Activated CD4-positive, alpha-beta T cell treated with anti-CD3 and anti-CD28 coated beads, Interleukin-2, amount 10 ng/mL, durations not matched to agents 24 days and 14 days (primary cell): ENCODE measurements around the gene KIAA0232. TPM values are rescaled to one million over a fixed set of nuclear protein-coding genes. Genes with fewer than 3 reads are reported as not detected.
A peak's percentile ranks its signal among the peaks of the same experiment; 100 is the strongest.

Experiments used
- DNase-seq: peaks from one replicate; pipeline ENCODE4 v3.0.0; 2022
- H3K27ac Mint-ChIP-seq: one replicate; pipeline ENCODE4 v1.8.0; 2022; ENCODE audit warnings: mild to moderate bottlenecking, mixed read lengths
- H3K27me3 Mint-ChIP-seq: one replicate; pipeline ENCODE4 v1.8.0; 2022; ENCODE audit warnings: mixed read lengths
- H3K36me3 Mint-ChIP-seq: one replicate; pipeline ENCODE4 v1.8.0; 2022; ENCODE audit warnings: low read depth, mild to moderate bottlenecking, mixed read lengths
- H3K4me1 Mint-ChIP-seq: one replicate; pipeline ENCODE4 v1.8.0; 2021; ENCODE audit warnings: mixed read lengths
- H3K4me3 Mint-ChIP-seq: one replicate; pipeline ENCODE4 v1.8.0; 2022; ENCODE audit warnings: mild to moderate bottlenecking, moderate library complexity, mixed read lengths
- H3K9me3 Mint-ChIP-seq: one replicate; pipeline ENCODE4 v1.8.0; 2021; ENCODE audit warnings: mixed read lengths
- intact Hi-C: fragments of 100-400 bp; cut with micrococcal nuclease; formaldehyde crosslinking; loops from one replicate; pipeline ENCODE4 v1.15.1; 2023
- total RNA-seq: library from RNA; stranded (reverse); gene quantifications from 2 replicates; pipeline ENCODE4 v1.2.3, GENCODE V29; 2022

The KIAA0232 gene
- total RNA-seq, 1 donor from 2014 or later = 16.7 TPM

DNA sequence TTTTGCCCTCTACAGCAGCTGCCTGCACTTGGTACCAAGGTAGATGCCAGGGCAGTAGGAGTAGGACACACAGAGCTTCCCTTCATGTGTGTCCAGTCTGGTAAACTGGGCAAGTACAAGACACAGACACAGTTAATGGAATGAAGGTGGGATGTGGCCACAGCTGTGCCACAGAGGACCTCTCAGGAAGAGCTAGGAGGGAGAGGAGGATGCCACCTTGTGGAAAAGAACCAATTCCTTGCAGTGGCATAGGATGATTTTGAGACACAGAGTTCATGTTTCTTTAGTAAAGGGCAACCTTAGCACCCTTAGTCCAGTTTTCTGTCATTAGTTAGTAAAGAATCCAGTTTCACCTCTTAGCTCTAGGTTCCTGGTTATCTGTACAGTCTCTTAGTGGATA lies 90.8 kb downstream of the KIAA0232 start:
- peaks cover 3% of the 10 kb centered on the region for H3K4me1 Mint-ChIP-seq
- H3K27ac Mint-ChIP-seq = no peak overlapping the region
- H3K36me3 Mint-ChIP-seq = peaks cover 27% of the 10 kb centered on the region
- H3K4me3 Mint-ChIP-seq = no peak overlapping the region
- intact Hi-C loops = loop anchor here (5.0 kb wide), 1 partner anchor 91 kb away; the partner anchor contains the start of gene KIAA0232
- no peaks in the 10 kb centered on the region for H3K27me3 Mint-ChIP-seq
- H3K9me3 Mint-ChIP-seq = no peaks in the 10 kb centered on the region
- DNase-seq = no peak

DNA sequence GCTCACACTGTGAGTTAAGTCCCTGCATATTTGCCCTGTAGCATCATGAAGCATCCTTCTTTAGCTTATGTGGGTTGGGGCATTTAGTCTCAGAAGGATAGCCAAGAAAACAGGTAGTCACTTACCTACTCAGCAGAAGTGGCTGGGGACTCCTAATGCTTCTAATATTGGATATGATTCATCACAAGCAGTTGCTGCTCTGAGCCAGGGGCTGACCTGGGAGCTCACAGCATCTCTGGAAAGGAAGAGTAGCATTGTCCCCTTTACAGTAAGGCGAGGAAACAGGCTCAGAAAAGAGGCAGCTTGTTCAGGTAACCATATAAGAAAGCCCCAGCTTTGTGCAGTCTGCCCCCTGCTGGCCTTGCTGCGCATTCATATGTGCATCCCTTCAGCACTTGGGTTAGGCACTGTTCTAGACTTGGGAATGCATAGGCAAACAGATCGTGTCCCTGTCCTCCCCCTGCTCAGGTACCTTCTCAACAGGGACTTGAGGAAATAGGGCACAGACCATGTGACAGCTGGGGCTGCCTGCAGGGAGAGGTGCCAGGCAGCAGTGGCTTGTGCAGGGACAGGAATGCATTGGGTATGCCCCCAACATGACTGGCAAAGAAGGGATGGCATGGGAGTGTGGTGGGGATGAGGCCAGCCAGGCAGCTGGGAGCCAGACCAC lies 91.4 kb downstream of the KIAA0232 start:
- no peaks in the 10 kb centered on the region for H3K9me3 Mint-ChIP-seq
- intact Hi-C loops = loop anchor here (1.0 to 5.0 kb wide), 5 partner anchors 92 to 234 kb away; partner anchors contain the start of genes KIAA0232 and MRFAP1
- no peaks in the 10 kb centered on the region for H3K27me3 Mint-ChIP-seq
- peak; percentile 93 for DNase-seq
- peaks cover 4% of the 10 kb centered on the region for H3K4me1 Mint-ChIP-seq
- peaks cover 32% of the 10 kb centered on the region for H3K36me3 Mint-ChIP-seq
- no peak overlapping the region for H3K4me3 Mint-ChIP-seq
- no peak overlapping the region for H3K27ac Mint-ChIP-seq

DNA sequence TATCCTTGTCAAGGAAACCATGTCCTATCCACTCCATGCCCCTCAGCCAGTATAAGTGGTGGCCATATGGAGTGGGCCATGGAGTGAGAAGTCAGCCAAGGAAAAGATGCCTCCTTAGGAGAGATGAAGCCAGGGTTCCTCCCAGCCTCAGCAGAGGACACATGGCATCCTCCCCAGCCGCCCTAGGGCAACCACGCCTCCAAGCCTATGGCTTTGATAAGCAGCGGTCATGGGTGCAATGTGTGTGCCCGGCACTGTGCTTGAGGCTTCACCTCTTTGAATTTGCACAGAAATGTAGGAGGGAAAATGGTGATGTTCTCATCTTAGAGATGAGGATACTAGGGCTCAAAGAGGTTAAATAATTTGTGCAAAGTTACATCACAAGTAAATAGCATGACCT lies 92.5 kb downstream of the KIAA0232 start:
- intact Hi-C loops = loop anchor here (1.0 to 5.0 kb wide), 5 partner anchors 93 to 235 kb away; partner anchors contain the start of genes KIAA0232 and MRFAP1
- no peaks in the 10 kb centered on the region for H3K27me3 Mint-ChIP-seq

DNA sequence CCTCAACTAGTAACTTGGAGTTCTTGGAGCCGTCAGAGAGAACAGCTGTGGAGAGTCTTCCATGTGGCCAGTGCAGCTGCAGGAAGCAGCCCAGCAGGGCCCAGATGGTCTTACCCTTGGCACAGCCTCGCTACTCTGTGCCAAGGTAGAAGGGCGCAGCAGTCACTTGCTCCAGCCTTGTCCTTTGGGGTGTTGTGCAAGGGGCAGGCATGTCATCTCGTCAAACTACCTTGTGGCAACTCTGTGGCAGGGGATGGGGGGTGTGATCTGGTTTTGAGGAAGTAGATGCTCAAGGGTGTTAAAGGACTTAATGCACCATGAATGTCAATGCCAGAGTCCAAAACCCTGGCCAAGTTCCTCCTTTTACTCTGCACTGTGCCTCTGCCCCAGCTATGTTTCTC lies 92.9 kb downstream of the KIAA0232 start:
- no peak for DNase-seq
- intact Hi-C loops = loop anchor here (2.0 kb wide), 1 partner anchor 201 kb away; a partner anchor contains a TSS
- Mint-ChIP-seq H3K4me1 (peaks cover 7% of the 10 kb centered on the region), H3K27me3 (no peaks in the 10 kb centered on the region), H3K36me3 (peaks cover 40% of the 10 kb centered on the region), H3K4me3 (no peak overlapping the region), H3K27ac (no peak overlapping the region), H3K9me3 (no peaks in the 10 kb centered on the region)

More for the DNA sequence above, 92.5 kb downstream of the KIAA0232 start:
- H3K27ac Mint-ChIP-seq = no peak overlapping the region
- H3K4me3 Mint-ChIP-seq = no peak overlapping the region
- H3K4me1 Mint-ChIP-seq = peaks cover 7% of the 10 kb centered on the region
- DNase-seq = no peak
- peaks cover 37% of the 10 kb centered on the region for H3K36me3 Mint-ChIP-seq
- no peaks in the 10 kb centered on the region for H3K9me3 Mint-ChIP-seq

DNA sequence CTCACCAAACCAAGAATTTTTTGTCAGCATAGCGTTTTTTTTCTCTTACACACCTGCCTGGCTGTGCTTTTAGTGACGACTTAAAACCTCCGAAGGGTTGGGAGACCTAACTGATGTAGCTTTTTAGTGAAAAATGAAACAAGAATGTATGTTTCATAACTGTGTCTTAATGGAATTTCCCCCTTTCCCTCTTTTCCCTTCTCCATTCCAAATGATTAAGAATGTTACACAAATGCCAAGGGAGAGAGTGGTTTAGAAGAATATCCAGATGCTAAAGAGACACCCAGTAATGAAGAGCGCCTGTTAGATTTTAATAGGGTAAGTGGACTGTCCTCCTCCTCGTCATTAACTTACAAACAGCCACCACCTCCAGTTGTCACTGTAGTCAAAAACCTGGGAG lies 93.9 kb downstream of the KIAA0232 start:
- H3K4me1 Mint-ChIP-seq = peaks cover 7% of the 10 kb centered on the region

DNA sequence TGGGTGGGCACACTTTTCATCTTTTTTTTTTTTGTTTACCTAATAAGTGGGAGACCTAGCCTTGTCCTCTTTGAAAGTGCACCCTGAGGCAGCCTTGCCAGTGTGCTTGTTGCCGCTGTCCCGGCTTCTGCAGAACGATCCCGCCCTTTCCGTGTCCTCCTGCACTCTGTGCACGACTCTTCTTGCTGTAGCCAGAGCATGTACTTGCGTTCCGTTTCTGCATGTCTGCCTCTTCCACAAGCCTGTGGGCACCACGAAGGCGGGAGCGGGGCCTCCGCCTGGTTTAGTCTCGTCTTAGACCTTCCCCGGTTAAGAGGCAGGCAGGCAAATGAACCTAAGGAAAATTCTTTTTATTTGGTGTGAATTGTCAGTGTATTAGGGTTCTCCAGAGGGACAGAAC lies 94.5 kb downstream of the KIAA0232 start:
- H3K4me3 Mint-ChIP-seq = no peak overlapping the region
- no peak for DNase-seq
- intact Hi-C loops = no loop called here
- no peaks in the 10 kb centered on the region for H3K9me3 Mint-ChIP-seq
- peaks cover 52% of the 10 kb centered on the region for H3K36me3 Mint-ChIP-seq
- no peaks in the 10 kb centered on the region for H3K27me3 Mint-ChIP-seq
- no peak overlapping the region for H3K27ac Mint-ChIP-seq
- peaks cover 7% of the 10 kb centered on the region for H3K4me1 Mint-ChIP-seq

More for the DNA sequence above, 93.9 kb downstream of the KIAA0232 start:
- Mint-ChIP-seq H3K4me3 (no peak overlapping the region), H3K27me3 (no peaks in the 10 kb centered on the region), H3K36me3 (peaks cover 47% of the 10 kb centered on the region), H3K27ac (no peak overlapping the region), H3K9me3 (no peaks in the 10 kb centered on the region)
- intact Hi-C loops = no loop called here
- no peak for DNase-seq

DNA sequence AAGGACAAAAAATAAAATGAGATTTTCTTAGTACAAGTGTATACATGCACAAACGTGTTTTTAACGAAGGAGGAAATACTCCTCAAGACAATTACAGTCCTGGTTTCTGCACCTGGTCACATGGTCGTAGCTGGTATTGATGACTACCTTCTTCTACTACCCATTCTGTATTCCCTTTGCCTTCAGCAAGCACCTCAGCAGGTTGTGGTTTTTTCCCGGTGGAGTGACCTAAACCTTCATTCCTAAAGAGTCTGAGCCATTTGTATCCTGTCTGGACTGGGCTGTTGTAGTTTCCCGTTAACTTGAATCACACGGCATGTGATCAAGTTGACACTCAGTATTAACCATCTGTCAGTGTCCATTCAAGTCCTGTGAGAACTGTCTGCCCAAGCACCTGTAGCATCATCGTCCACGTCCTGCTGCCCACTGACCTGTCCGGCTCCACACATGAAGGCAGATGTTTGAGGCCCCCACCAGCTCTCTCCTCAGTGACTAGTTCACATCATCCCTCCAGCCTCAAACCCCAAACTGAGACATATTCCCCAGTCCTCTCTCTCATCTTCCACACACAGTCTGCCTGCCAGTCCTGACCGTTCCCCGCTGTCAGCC lies 96.0 kb downstream of the KIAA0232 start:
- Mint-ChIP-seq H3K9me3 (no peaks in the 10 kb centered on the region), H3K36me3 (peaks cover 57% of the 10 kb centered on the region), H3K27ac (no peak overlapping the region), H3K4me3 (no peak overlapping the region), H3K27me3 (no peaks in the 10 kb centered on the region), H3K4me1 (peaks cover 7% of the 10 kb centered on the region)
- intact Hi-C loops = no loop called here
- no peak for DNase-seq

DNA sequence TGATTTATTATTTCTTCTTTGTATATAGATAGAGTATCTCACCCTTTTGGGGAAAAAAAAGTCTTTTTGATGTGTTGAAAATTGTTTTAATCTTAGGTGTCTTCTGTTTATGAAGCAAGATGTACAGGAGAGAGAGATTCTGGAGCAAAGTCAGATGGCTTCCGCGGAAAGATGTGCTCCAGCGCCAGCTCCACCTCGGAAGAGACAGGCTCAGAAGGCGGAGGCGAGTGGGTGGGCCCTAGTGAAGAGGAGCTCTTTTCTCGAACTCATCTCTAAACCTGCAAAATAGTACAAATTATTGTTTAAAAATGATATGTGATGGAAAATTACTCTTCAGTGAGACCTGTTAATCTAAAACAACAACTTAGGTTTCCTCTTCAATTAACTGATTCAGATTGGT lies 98.2 kb downstream of the KIAA0232 start:
- H3K27me3 Mint-ChIP-seq = no peaks in the 10 kb centered on the region
- peaks cover 4% of the 10 kb centered on the region for H3K4me1 Mint-ChIP-seq
- no peak overlapping the region for H3K4me3 Mint-ChIP-seq
- no peaks in the 10 kb centered on the region for H3K9me3 Mint-ChIP-seq
- no peak overlapping the region for H3K27ac Mint-ChIP-seq
- H3K36me3 Mint-ChIP-seq = peaks cover 51% of the 10 kb centered on the region
- DNase-seq = no peak
- intact Hi-C loops = no loop called here

DNA sequence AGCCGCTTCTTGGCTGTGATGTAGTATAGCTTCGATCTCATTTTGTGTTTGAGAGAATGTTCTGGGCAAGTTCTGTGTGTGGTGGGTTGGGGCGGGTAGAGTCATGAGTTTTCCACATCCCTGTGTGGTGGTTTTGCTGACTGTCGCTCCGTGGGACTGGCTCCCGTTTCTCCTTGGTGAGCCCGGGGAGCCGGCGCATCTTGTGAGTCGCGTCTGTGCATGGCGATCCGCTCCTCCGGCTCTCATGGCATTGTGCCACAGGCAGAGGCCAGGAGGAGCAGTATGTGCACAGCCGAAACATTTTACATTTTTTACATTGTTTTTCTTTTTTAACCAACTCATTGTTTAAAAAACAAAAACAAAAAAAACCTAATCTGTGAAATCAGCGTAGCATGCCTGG lies 99.4 kb downstream of the KIAA0232 start:
- Mint-ChIP-seq H3K36me3 (peaks cover 45% of the 10 kb centered on the region), H3K9me3 (no peaks in the 10 kb centered on the region), H3K4me1 (peaks cover 4% of the 10 kb centered on the region), H3K4me3 (no peak overlapping the region), H3K27me3 (no peaks in the 10 kb centered on the region), H3K27ac (no peak overlapping the region)
- intact Hi-C loops = no loop called here
- no peak for DNase-seq

DNA sequence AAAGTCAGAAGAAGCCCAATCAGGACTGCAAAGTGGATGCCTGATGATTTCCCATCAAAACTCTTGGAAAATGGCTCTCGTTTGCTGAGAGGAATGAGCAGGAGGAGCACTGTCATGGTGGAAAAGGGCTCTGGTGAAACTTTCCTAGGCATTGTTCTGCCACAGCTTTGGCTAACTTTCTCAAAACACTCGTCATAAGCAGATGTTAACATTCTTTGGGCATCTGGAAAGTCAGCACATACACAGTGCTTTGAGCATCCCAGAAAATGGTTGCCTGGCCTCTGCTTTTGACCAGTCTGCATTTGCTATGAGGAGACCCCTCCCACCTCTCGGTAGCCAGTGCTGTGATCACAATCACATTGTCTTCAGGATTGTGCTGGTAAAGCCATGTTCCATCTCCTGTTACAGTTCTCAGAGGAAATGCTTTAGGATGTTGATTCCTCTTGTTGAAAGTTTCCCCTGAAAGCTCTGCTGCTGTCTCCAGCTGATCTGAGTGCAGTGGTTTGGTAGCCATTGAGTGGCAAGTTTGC lies 101.9 kb downstream of the KIAA0232 start:
- Mint-ChIP-seq H3K27me3 (no peaks in the 10 kb centered on the region), H3K36me3 (peaks cover 25% of the 10 kb centered on the region), H3K9me3 (no peaks in the 10 kb centered on the region), H3K4me3 (no peak overlapping the region), H3K27ac (no peak overlapping the region), H3K4me1 (no peaks in the 10 kb centered on the region)
- intact Hi-C loops = no loop called here
- no peak for DNase-seq

DNA sequence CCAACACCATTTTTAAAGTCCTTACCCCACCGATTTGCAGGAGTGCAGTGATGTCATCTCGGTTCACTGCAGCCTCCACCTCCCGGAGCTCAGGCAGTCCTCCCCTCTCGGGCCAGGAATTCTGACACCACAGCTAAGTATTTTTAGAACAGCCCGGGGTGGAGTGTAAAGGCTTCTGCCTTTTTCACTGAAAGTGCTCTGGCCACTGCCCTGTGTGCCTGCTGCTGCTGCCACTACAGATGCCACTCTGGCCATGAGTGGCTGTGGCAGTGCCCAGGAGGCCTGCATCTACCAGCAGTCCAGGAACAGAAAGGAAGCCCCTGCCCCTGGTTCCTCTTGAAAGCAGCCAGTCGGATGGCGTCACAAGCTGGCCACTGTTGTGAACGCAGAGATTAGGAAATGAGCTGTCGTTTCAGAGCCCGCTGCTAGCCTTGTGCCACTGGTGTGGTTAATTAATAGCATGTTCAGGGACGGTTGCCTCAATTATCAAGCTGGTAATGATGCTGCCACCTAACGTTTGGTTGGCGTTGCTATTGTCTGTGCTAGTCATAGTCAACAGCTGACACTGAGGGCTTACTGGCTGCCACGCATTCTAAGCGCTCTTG lies 103.5 kb downstream of the KIAA0232 start:
- peaks cover 25% of the 10 kb centered on the region for H3K36me3 Mint-ChIP-seq
- no peaks in the 10 kb centered on the region for H3K27me3 Mint-ChIP-seq
- H3K9me3 Mint-ChIP-seq = no peaks in the 10 kb centered on the region
- peaks cover 2% of the 10 kb centered on the region for H3K4me1 Mint-ChIP-seq
- no peak for DNase-seq
- intact Hi-C loops = no loop called here
- no peak overlapping the region for H3K4me3 Mint-ChIP-seq
- H3K27ac Mint-ChIP-seq = no peak overlapping the region

DNA sequence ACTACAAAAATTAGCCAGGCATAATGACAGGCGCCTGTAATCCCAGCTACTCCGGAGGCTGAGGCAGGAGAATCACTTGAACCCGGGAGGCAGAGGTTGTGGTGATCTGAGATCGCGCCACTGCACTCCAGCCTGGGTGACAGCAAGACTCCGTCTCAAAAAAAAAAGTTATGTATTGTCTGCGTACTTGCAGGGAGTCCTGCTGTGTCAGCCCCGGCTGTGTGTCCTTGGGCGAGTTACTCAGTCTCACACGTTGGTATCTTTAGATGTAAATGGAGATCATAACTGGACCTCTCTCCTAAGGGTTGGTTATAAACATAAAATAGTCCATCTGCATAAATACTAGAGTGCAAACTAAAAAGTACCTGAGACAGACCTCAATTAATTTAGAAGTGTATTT lies 104.4 kb downstream of the KIAA0232 start:
- Mint-ChIP-seq H3K4me1 (peaks cover 7% of the 10 kb centered on the region), H3K27ac (no peak overlapping the region), H3K4me3 (no peak overlapping the region), H3K27me3 (no peaks in the 10 kb centered on the region), H3K36me3 (peaks cover 18% of the 10 kb centered on the region), H3K9me3 (no peaks in the 10 kb centered on the region)
- intact Hi-C loops = no loop called here
- DNase-seq = no peak

DNA sequence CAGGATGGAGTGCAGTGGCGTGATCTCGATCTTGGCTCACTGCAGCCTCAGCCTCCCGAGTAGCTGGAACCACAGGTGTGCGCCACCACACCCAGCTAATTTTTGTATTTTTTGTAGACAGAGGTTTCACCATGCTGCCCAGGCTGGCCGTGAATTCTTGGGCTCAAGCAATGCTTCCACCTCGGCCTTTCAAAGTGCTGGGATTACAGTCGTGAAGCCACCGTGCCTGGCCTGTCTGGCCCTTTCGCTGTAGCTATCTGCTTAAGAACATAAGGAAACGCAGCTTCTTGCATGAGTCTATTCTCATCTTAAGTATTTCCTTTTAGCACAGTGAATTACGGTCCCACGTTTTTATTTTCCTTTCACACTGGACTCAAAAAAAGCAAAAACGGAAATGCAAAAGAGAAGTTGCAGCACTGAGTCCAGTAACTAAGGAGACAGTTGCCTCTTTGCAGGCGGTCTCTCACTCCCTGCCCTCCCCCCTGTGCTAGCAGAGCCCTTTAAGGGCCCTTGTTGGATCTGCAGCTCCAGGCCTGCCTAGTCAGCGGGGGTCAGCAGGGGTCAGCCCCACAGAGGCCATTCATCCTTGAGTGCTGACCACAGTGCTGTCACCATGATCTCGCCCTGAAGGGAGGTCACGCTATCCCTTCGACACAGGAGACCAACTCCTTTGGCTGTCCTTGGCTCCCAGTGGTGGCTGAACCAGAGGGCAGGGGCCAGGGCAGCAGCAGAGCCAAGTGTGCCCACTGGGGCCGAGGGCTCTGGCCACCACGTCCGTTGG lies 105.3 kb downstream of the KIAA0232 start:
- H3K27ac Mint-ChIP-seq = no peak overlapping the region
- no peak overlapping the region for H3K4me3 Mint-ChIP-seq
- H3K9me3 Mint-ChIP-seq = no peaks in the 10 kb centered on the region
- intact Hi-C loops = no loop called here
- no peaks in the 10 kb centered on the region for H3K27me3 Mint-ChIP-seq
- DNase-seq = no peak
- H3K4me1 Mint-ChIP-seq = peaks cover 16% of the 10 kb centered on the region
- H3K36me3 Mint-ChIP-seq = peaks cover 10% of the 10 kb centered on the region
